ENCODE data around the gene SAP30. TPM values are rescaled to one million over a fixed set of nuclear protein-coding genes. Genes with fewer than 3 reads are reported as not detected.

The SAP30 gene
- total RNA-seq, 3 donors from 2014 or later (not counting 1 experiment from before 2014, with no cell fraction given): 2.6 to 9.1 (median 3.1) TPM

DNA sequence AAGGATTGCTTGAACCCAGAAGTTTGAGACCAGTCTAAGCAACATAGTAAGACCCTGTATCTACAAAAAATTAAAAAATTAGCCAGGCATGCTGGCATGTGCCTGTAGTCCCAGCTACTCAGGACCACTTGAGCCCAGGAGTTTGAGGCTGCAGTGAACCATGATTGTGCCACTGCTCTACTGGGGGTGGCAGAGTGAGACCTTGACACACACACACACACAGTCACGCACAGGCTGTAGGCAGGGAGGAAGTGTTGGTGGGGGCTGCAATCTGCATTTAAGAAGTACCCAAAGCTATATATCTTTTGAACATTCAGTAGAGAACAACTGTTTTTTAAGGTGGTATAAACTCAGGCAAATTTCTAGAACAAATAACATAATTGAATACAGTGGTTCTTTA is 20.9 kb downstream of the SAP30 start:
- Histone ChIP-seq H3K27me3 (ENCODE audit: control insufficient read depth, insufficient read depth, low read length) (no peaks in the 10 kb centered on the region), H3K36me3 (ENCODE audit: control insufficient read depth, insufficient read depth, low read length) (no peaks in the 10 kb centered on the region), H3K4me1 (ENCODE audit: control insufficient read depth, insufficient read depth, low read length) (no peaks in the 10 kb centered on the region), H3K27ac (ENCODE audit: low read length) (no peak overlapping the region), H3K9me3 (ENCODE audit: control insufficient read depth, insufficient read depth, low read length) (no peaks in the 10 kb centered on the region), H3K4me3 (ENCODE audit: low read length) (no peak overlapping the region)
- H3K36me3 Mint-ChIP-seq: no peaks in the 10 kb centered on the region
- no peaks in the 10 kb centered on the region for H3K27me3 Mint-ChIP-seq (ENCODE audit: low read depth in 2 of 2)
- no peaks in the 10 kb centered on the region for H3K9me3 Mint-ChIP-seq
- H3K27ac Mint-ChIP-seq: no peak overlapping the region
- intact Hi-C loops (cut with micrococcal nuclease): no loop called here
- WGBS (ENCODE audit: insufficient coverage): no CpG with 5 or more reads among the region's 1 CpG
- TF ChIP-seq, protein P1, sequence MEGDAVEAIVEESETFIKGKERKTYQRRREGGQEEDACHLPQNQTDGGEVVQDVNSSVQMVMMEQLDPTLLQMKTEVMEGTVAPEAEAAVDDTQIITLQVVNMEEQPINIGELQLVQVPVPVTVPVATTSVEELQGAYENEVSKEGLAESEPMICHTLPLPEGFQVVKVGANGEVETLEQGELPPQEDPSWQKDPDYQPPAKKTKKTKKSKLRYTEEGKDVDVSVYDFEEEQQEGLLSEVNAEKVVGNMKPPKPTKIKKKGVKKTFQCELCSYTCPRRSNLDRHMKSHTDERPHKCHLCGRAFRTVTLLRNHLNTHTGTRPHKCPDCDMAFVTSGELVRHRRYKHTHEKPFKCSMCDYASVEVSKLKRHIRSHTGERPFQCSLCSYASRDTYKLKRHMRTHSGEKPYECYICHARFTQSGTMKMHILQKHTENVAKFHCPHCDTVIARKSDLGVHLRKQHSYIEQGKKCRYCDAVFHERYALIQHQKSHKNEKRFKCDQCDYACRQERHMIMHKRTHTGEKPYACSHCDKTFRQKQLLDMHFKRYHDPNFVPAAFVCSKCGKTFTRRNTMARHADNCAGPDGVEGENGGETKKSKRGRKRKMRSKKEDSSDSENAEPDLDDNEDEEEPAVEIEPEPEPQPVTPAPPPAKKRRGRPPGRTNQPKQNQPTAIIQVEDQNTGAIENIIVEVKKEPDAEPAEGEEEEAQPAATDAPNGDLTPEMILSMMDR (IDR thresholded peaks at IDR 0.05): no peak
- H3K4me3 Mint-ChIP-seq: no peak overlapping the region
- H3K4me1 Mint-ChIP-seq: no peaks in the 10 kb centered on the region
- DNase-seq: no peak
- ATAC-seq: no peak

DNA sequence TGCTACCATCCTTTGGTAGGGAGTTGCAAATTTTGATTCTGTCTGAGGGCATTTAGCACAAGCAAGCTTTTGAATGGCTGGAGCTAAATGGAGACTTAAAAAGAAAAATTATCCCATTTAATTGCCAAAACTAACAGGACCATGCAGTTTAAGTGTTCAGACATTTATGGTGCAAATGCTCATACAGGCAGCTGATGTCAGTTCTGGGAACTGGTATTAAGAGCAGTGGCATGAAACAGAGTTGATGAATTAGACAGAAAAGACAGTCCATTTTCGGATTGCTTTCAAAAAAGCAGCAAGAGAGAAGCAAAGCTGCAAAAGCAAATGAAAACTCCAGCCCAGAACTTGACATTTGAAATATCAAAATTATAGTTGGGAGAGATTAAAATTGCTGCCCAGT is 26.9 kb downstream of the SAP30 start:
- 94% methylated on average over 1 of the region's 1 CpG for WGBS (ENCODE audit: insufficient coverage)
- no peaks in the 10 kb centered on the region for H3K9me3 Mint-ChIP-seq
- DNase-seq (no peak), ATAC-seq (no peak)
- Histone ChIP-seq H3K36me3 (ENCODE audit: control insufficient read depth, insufficient read depth, low read length) (no peaks in the 10 kb centered on the region), H3K4me3 (ENCODE audit: low read length) (no peak overlapping the region), H3K27me3 (ENCODE audit: control insufficient read depth, insufficient read depth, low read length) (no peaks in the 10 kb centered on the region), H3K27ac (ENCODE audit: low read length) (no peak overlapping the region), H3K4me1 (ENCODE audit: control insufficient read depth, insufficient read depth, low read length) (no peaks in the 10 kb centered on the region), H3K9me3 (ENCODE audit: control insufficient read depth, insufficient read depth, low read length) (no peaks in the 10 kb centered on the region)
- H3K27me3 Mint-ChIP-seq (ENCODE audit: low read depth in 2 of 2): no peaks in the 10 kb centered on the region
- intact Hi-C loops (cut with micrococcal nuclease): no loop called here
- no peak overlapping the region for H3K27ac Mint-ChIP-seq
- H3K4me3 Mint-ChIP-seq: no peak overlapping the region
- H3K36me3 Mint-ChIP-seq: no peaks in the 10 kb centered on the region
- no peaks in the 10 kb centered on the region for H3K4me1 Mint-ChIP-seq
- TF ChIP-seq, protein P1 (IDR thresholded peaks at IDR 0.05): no peak

DNA sequence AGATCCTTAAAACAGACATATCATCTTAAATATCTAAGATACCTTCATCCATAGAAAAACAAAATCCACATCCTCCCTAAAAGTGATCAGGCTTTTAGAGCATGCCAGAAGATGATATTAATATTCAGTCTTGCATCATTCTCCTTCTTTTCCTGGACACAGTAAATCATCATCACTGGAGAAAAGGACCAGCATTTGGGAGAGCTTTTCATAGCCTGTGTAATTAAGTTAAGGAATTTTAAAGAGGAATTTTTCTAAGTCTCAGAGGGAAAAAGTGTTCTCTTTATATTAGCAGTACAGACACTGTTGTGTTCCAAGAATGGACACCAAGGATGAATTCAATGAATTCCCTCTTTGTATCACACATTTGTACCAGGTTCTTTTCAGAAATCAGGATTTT is 27.5 kb downstream of the SAP30 start:
- no peaks in the 10 kb centered on the region for H3K27me3 Mint-ChIP-seq (ENCODE audit: low read depth in 2 of 2)
- Histone ChIP-seq H3K36me3 (ENCODE audit: control insufficient read depth, insufficient read depth, low read length) (no peaks in the 10 kb centered on the region), H3K9me3 (ENCODE audit: control insufficient read depth, insufficient read depth, low read length) (no peaks in the 10 kb centered on the region), H3K27me3 (ENCODE audit: control insufficient read depth, insufficient read depth, low read length) (no peaks in the 10 kb centered on the region), H3K4me1 (ENCODE audit: control insufficient read depth, insufficient read depth, low read length) (no peaks in the 10 kb centered on the region), H3K27ac (ENCODE audit: low read length) (no peak overlapping the region), H3K4me3 (ENCODE audit: low read length) (no peak overlapping the region)
- H3K9me3 Mint-ChIP-seq: no peaks in the 10 kb centered on the region
- no peaks in the 10 kb centered on the region for H3K36me3 Mint-ChIP-seq
- H3K4me3 Mint-ChIP-seq: no peak overlapping the region
- intact Hi-C loops (cut with micrococcal nuclease): no loop called here
- TF ChIP-seq, protein P1 (IDR thresholded peaks at IDR 0.05): no peak
- no peak overlapping the region for H3K27ac Mint-ChIP-seq
- DNase-seq (no peak), ATAC-seq (no peak)
- no peaks in the 10 kb centered on the region for H3K4me1 Mint-ChIP-seq

DNA sequence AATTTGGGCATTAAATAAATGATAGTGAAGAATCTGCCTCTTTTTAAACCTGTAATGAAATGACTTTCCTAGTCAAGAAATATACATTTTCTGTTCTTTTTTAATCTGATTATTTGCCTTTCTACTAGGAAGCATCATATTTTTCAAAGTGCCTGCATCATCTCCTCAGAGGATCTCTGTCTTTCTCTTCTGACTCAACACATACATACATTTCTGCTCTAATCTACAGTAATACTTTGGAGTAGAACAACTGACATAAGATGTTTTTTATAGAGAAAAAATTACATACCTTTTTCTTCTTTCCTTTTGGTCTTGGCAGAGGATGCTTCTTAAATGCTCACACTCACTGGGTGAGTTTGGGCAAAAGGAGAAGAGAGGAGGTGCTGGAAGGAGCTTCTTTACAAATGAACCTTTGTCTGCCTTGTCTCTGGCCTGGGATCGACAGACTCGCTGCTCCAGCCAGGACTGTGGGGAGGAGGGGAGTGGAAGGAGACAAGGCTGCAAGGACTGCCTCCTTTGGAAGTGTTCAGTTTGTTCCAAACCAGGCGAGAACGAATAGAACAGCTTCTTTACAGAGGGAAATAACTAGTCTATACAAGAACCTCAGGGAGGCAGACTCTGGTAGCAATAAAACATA is 28.1 kb downstream of the SAP30 start, which contains the start of gene SCRG1:
SCRG1 (minus strand) TSS at position 338 of the 637 bp plus-strand sequence. CDS start 7,702 bp downstream, outside the sequence.
- 100% methylated on average over 4 of the region's 4 CpGs for WGBS (ENCODE audit: insufficient coverage)
- H3K4me3 Mint-ChIP-seq: no peak within 1 kb of the TSS
- intact Hi-C loops (cut with micrococcal nuclease): no loop called here
- no peak within 1 kb of the TSS for H3K27ac Mint-ChIP-seq
- DNase-seq: no peak
- no peak for ATAC-seq
- Histone ChIP-seq H3K36me3 (ENCODE audit: control insufficient read depth, insufficient read depth, low read length) (no peaks in the 10 kb centered on the region), H3K4me3 (ENCODE audit: low read length) (no peak within 1 kb of the TSS), H3K27ac (ENCODE audit: low read length) (no peak within 1 kb of the TSS), H3K27me3 (ENCODE audit: control insufficient read depth, insufficient read depth, low read length) (no peaks in the 10 kb centered on the region), H3K4me1 (ENCODE audit: control insufficient read depth, insufficient read depth, low read length) (no peaks in the 10 kb centered on the region), H3K9me3 (ENCODE audit: control insufficient read depth, insufficient read depth, low read length) (no peaks in the 10 kb centered on the region)
- H3K36me3 Mint-ChIP-seq: no peaks in the 10 kb centered on the region
- no peaks in the 10 kb centered on the region for H3K4me1 Mint-ChIP-seq
- H3K27me3 Mint-ChIP-seq (ENCODE audit: low read depth in 2 of 2): no peaks in the 10 kb centered on the region
- no peaks in the 10 kb centered on the region for H3K9me3 Mint-ChIP-seq
- TF ChIP-seq, protein P1 (IDR thresholded peaks at IDR 0.05): no peak

Data from natural killer cell (primary cell).